ENCODE measurements around the gene ODC1.
"Not testable (repeated sequence)": the region's sequence is repeated elsewhere in the genome, so short reads cannot be mapped to it uniquely, and the experiment has no call there.

ODC1 gene

GRCh38 chr2:10477443-10478297, 29.5 kb upstream of the ODC1 start:
- DNase-seq, result no peak

- DNase-seq, result no peak
Observed at GRCh38 chr2:10476723-10477442, 28.8 kb upstream of the ODC1 start.

DNA sequence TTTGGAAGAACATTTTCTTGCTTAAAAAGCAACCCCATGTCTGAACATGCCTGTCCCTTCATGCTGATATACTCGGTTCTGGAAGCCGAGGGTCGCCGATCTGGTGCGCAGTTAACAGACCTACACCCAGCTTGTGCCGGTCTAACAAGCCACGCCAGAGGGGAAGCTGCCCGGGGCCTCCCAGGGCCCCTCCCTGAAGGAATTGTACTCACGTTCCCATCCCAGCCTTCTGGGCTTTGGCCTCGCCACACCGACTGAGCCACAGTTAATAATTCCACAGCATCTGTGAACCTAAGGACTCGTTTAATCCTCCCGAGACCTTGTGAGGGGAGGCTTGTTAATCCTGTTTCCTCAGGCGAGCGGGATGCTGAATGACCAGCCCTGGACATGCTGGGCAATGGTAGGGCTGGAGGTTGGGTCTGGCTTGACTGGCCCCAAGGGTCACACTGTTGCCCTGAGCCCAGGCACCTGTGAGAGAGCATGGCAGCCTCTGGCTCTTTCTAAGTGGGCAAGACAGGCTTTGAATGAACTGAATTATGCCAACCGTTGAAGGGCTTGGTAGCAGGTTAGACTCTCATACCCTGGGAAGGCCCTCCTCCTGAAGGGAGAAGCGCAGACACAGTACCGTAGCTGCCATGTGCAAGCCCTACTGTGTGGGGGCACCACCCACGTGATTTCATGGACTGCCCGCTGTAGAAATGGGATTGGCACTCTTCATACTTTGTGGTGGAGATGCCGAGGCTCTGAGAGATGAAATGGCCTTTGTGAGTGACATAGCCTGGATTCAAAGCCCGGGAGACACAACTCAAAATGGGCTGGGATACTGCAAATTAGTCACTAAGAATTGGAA, 27.9 kb upstream of the ODC1 start:
- no peak for DNase-seq

DNA sequence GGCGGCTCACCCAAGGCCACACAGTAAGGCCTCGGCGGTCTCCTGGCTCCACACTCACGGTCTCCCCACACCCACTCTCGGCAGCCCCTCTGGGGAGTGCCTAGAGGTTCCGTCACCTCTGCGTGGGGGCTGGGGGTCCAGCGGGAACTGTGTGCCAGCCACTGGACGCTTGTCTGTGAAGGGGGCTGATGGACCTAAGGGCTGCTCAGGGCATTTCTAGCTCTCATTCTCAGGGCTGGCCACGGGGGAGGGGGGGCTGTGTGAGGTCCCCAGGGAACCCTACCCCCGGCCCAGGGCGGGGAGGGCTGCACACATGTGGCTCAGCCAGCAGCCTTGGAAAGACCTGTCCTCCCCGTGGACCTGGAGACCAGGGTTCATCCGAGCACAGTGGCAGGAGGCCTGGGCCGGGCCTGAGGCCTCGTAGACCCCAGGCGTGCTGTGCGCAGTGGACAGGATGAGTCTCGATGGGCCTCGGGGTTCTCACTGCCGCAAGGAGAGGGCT, 27.1 kb upstream of the ODC1 start:
- no peak for DNase-seq

DNA sequence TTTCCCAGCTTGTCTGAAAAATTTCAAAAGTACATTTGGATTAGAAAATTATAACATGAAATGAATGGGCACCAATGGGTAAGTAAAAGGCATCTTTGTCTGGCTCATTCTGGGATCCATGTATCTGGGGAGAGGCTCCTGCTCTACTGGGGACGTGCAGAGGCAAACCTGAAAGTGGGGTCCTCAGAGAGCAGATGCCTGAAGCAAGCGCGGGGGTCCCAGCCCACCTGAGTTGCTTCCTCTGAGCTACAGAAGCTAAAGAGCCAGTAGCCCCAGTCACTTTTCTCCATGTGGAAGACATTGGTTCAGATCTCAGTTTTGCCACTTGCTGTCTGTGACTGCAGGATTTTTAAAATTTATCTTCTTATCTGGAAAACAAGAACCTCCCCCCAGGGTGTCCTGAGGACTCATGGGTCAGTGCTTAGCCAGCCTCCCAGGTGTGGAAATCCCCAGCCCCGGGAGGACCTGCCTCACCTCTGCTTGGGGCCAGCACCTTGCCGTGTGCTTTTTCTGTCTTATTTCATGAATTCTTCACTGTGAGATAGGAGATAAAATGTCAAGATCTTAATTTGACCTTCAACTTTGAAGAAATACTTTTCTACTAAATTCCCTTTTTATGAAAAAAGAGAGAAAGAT, 25.1 kb upstream of the ODC1 start:
- no peak for DNase-seq

- no peak for DNase-seq
Observed at GRCh38 chr2:10471955-10472354, 23.8 kb upstream of the ODC1 start.

DNA sequence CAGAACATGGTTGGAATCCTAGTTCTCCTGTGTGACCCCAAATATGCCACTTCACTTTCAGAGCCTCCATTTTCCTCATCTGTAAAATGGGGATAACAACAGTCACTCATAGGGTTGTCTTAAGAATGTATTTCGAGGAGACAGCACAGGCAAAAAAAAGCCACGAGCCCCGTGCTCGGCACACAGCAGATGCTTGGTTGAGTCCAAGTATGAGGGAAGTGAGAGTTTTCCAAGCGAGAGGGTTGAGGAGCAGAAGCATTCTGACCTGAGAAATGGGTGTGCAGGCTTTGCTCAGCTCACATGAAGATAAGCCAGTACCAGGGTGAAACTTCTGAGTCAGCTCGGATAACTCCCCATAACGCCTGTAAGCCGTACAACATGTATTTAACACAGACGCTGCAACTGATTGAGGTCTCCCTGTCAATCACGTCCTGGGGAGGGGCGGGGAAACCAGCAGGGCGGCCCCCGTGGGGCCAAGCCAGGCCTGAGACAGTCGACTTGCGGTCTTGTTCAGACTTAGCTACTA, 23.0 kb upstream of the ODC1 start:
- no peak for DNase-seq

- no peak for DNase-seq
Observed at GRCh38 chr2:10469955-10470608, 22.0 kb upstream of the ODC1 start.

GRCh38 chr2:10469301-10469700, 21.2 kb upstream of the ODC1 start:
- DNase-seq, result no peak

GRCh38 chr2:10467401-10467800, 19.3 kb upstream of the ODC1 start:
- no peak for DNase-seq

GRCh38 chr2:10466801-10467200, 18.7 kb upstream of the ODC1 start:
- no peak for DNase-seq

DNA sequence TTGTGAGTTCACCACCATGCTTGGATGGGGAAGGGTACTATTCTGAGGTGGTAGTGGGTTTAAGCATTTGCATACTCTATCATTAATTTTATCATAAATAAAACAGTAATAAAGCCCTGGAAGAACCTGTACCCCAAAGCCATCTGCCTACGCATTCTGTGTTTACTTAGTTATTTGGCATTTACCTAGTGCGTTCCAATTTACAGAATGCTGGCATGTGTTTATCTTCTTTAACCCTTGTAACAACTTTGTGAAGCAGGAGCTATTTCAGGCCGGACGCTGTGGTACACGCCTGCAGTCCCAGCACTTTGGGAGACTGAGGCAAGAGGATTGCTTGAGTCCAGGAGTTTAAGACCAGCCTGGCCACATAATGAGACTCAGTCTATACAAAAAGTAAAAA, 17.8 kb upstream of the ODC1 start:
- no peak for DNase-seq

DNA sequence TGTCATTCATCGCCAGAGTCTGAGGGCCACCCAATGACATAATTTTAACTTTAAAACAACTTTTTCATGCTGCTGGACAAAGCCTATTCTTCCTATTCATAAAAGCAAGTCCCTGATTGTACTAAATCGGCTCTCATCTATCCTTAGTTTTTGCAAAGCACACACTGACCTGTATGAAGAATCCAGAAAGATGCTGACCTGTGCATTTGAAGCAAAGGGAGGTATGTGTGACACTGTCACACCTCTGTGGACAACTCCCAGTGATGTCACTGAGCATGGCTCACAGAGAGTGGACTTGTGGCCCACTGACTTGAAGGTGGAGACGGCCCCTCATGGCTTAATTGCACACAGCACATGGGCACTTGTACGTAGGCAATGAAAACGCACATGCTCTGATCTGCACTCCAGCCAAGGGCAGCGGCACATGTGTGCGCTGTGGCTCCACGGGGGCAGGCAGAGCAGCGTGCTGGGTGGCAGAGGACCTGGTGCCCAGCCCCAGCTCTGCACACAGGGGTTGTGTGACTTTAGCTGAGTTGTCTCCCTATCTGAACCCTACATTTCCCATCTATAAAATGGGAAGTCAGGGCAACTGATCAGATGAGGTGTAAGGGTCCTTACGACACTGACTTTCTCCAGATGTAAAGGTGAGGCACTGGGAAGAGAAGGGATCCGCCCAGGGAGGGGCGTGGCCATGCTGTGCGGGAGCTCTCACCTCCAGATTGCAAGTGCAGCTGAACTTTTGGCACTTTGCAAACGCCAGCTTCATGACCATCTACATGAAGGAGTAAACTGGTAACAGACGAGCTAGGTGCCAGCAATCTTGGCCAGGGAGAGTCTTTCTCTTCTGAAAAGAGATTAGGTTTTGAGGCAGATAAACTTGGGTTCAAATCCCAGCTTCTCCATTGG, 14.3 kb upstream of the ODC1 start:
- DNase-seq, result no peak

DNA sequence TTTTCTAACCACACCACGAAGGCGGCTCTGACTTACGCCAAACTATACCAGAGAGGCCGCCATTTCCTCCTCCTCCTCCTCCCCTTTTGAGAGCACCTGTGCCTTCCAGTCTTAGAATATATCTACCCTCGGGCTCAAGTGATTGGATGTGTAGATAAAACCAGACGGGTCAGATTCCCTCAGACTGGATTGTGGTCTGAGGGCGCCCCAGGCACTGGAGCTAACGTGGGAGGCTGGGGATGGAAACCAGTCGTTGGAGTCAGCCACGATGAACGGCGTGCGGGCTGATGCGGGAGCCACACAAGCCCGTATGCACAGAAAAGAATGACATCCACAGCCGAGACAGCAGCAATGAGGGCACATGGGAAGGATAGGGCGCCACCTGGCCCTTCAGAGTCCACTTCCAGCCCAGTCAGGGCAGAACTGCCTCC, 12.3 kb upstream of the ODC1 start:
- no peak for DNase-seq

GRCh38 chr2:10457846-10458598, 9.9 kb upstream of the ODC1 start:
- no peak for DNase-seq

DNA sequence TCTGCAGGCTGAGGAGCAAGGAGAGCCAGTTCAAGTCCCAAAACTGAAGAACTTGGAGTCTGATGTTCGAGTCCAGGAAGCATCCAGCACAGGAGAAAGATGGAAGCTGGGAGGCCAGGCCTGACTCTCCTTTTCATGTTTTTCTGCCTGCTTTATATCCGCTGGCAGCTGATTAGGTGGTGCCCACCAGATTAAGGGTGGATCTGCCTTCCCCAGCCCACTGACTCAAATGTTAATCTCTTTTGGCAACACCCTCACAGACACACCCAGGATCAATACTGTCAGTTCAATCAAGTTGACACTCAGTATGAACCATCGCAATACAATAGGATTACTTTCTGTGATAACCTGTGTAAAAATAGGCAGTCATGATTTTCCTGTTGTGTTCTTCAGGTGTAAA, 9.1 kb upstream of the ODC1 start:
- not testable (repeated sequence) for DNase-seq

- no peak for DNase-seq
Observed at GRCh38 chr2:10454505-10454904, 6.4 kb upstream of the ODC1 start.

DNA sequence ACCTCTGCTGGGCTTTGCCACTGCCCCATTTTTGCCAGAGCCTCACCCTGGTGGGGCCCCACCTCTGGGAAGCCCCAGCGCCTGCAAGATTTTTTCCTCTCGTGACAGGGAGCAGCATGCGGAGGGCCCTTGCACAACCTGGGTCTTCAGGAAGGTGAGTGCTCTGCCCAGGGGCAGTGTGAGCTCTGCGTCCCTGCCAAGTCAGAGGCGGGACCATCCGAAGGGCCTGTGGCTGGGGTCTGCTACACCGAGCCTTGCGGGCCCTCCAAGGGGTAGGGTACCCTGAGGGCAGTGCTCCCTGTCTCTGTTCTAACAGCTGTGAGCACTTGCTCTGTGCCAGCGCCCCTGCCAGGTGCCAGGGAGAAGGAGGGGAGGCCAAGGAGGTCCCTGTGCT, 5.8 kb upstream of the ODC1 start:
- no peak for DNase-seq

DNA sequence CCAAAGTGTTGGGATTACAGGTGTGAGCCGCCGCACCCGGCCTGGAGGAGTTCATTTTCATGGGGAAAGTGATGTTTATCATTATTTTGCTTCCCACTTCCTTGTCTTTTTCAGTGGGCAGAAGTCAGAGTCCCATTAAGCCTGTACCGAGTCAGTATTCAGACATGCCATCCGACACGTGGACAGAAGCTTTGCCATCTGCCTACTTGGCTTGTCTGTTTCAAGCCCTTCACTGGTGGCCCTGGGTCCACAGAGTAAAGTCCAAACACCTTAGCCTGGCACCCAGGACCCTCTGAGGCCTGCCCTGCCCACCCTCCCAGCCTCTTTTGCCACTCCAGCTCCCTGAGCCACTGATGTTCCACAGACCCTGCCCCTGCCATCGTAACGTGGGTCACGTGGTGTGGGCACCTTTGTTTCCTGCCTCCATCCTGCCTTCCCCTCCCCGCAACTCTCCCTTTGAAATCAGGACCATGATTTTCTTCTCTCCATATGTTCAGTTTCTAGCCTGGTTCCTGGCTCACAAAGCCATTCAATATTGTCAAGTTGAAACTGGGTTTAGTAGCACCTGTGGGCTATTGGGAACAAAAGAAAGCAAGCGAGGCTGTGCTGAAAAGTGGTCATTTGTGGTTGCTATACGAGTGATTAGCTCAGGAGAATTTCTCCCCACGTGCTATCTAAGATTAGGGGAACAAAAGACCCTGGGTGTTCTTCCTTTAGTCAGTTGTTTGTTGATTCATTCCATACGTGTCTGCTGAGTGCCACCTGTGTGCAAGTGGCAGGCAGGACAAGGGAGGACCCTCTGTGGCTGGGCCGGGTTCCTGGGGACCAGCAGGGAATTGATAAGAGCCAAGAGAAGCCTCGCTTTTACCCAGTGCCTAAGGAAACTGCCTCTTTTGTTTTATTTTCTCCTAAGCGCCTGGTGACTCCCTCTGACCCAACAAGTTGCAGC, 5.1 kb upstream of the ODC1 start:
- peak; percentile 40 for DNase-seq

Measured in hematopoietic multipotent progenitor cell treated with erythropoietin and hydrocortisone succinate and interleukin-3 and kit ligand, for 4 days (in vitro differentiated cells).